ENCODE data around the gene KRTAP5-7. TPM values are rescaled to one million over a fixed set of nuclear protein-coding genes. Genes with fewer than 3 reads are reported as not detected.

The KRTAP5-7 gene
- total RNA-seq, 1 donor from 2014 or later, result not detected

DNA sequence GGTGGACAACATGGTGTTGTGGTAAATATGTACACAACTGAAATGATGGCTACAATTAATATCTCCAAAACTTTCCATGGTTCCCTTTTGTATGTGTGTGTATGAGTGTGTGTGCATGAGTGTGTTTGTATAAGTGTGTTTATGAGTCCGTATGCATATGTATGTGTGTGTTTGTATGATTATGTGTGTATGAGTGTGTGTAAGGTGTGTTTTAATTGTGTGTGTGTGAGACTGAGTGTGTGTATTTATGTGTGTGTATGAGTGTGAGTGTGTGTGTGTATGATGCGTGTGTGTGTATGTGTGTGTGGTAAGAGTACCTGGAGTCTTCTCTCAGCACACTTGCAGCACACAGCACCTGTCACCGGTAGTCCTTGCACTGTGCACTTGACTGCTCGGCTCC lies 29.0 kb downstream of the KRTAP5-7 start:
- no peak for DNase-seq (ENCODE audit: low spot score)
- Mint-ChIP-seq H3K4me3 (ENCODE audit: unreplicated experiment) (no peak overlapping the region), H3K9me3 (ENCODE audit: low read depth) (peaks cover 7% of the 10 kb centered on the region), H3K27ac (ENCODE audit: unreplicated experiment) (no peak overlapping the region), H3K36me3 (ENCODE audit: low read depth) (no peaks in the 10 kb centered on the region), H3K27me3 (ENCODE audit: low read depth) (peaks cover 19% of the 10 kb centered on the region), H3K4me1 (ENCODE audit: low read depth) (no peaks in the 10 kb centered on the region)
- TF ChIP-seq CTCF (IDR thresholded peaks at IDR 0.05), result no peak

GRCh38 chr11:71557257-71557656 lies 30.2 kb downstream of the KRTAP5-7 start:
- Mint-ChIP-seq H3K4me3 (ENCODE audit: unreplicated experiment) (no peak overlapping the region), H3K36me3 (ENCODE audit: low read depth) (no peaks in the 10 kb centered on the region), H3K27me3 (ENCODE audit: low read depth) (peaks cover 22% of the 10 kb centered on the region), H3K4me1 (ENCODE audit: low read depth) (no peaks in the 10 kb centered on the region), H3K27ac (ENCODE audit: unreplicated experiment) (no peak overlapping the region), H3K9me3 (ENCODE audit: low read depth) (peaks cover 13% of the 10 kb centered on the region)
- no peak for TF ChIP-seq CTCF (IDR thresholded peaks at IDR 0.05)
- no peak for DNase-seq (ENCODE audit: low spot score)

- Mint-ChIP-seq H3K27ac (ENCODE audit: unreplicated experiment) (no peak overlapping the region), H3K4me3 (ENCODE audit: unreplicated experiment) (no peak overlapping the region), H3K9me3 (ENCODE audit: low read depth) (peaks cover 15% of the 10 kb centered on the region), H3K36me3 (ENCODE audit: low read depth) (no peaks in the 10 kb centered on the region), H3K4me1 (ENCODE audit: low read depth) (no peaks in the 10 kb centered on the region), H3K27me3 (ENCODE audit: low read depth) (peaks cover 34% of the 10 kb centered on the region)
- no peak for DNase-seq (ENCODE audit: low spot score)
- no peak for TF ChIP-seq CTCF (IDR thresholded peaks at IDR 0.05)
These were observed 31.9 kb downstream of the KRTAP5-7 start for GRCh38 chr11:71558996-71559395.

- Mint-ChIP-seq H3K36me3 (ENCODE audit: low read depth) (no peaks in the 10 kb centered on the region), H3K27ac (ENCODE audit: unreplicated experiment) (no peak overlapping the region), H3K4me1 (ENCODE audit: low read depth) (no peaks in the 10 kb centered on the region), H3K27me3 (ENCODE audit: low read depth) (peaks cover 48% of the 10 kb centered on the region), H3K9me3 (ENCODE audit: low read depth) (peaks cover 15% of the 10 kb centered on the region), H3K4me3 (ENCODE audit: unreplicated experiment) (no peak overlapping the region)
- DNase-seq (ENCODE audit: low spot score), result no peak
- TF ChIP-seq CTCF (IDR thresholded peaks at IDR 0.05), result no peak
These were observed 35.1 kb downstream of the KRTAP5-7 start for GRCh38 chr11:71562120-71562519.

DNA sequence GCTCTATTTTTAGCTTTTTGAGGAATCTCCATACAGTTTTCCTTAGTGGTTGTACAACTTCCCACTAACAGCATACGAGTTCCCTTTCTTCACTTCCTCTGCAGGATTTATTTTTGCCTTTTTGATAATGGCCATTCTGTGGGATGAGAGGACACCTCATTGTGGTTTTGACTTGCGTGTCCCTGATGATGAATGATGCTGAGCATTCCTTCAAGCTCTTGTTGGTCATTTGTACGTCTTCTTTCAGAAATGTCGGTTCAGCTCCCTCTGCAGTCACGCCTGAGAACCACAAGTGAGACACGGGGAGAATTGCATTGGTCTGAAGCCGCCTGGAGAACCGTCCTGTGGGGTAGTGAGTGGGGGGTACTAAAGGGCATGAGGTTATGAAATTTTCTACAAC lies 36.3 kb downstream of the KRTAP5-7 start:
- TF ChIP-seq CTCF (IDR thresholded peaks at IDR 0.05), result peak; percentile 57
- Mint-ChIP-seq H3K4me3 (ENCODE audit: unreplicated experiment) (no peak overlapping the region), H3K36me3 (ENCODE audit: low read depth) (no peaks in the 10 kb centered on the region), H3K27ac (ENCODE audit: unreplicated experiment) (no peak overlapping the region), H3K9me3 (ENCODE audit: low read depth) (peaks cover 15% of the 10 kb centered on the region), H3K27me3 (ENCODE audit: low read depth) (peaks cover 51% of the 10 kb centered on the region), H3K4me1 (ENCODE audit: low read depth) (no peaks in the 10 kb centered on the region)
- no peak for DNase-seq (ENCODE audit: low spot score)

Measured in chondrocyte (in vitro differentiated cells).